Astrocyte of the spinal cord (primary cell): ENCODE results near the gene FOXI1.

Source experiments
- DNase-seq: peaks from one replicate; pipeline ENCODE4 v3.0.0; 2011; ENCODE audit warnings: low read depth, low spot score
- H3K4me3 ChIP-seq: 2 replicates; pipeline ENCODE4 v1.5.1; 2011; ENCODE audit warnings: low read depth, mild to moderate bottlenecking, low read length, moderate library complexity
- CTCF ChIP-seq: IDR thresholded peaks from 2 replicates; pipeline ENCODE4 v1.5.1; 2012; ENCODE audit warnings: low read depth, mild to moderate bottlenecking, low read length, inconsistent platforms
- in situ Hi-C: cut with HindIII; loops from 2 replicates; pipeline ENCODE4 v1.10.0; 2017; ENCODE audit warnings: low sequenced_read_pairs

Gene FOXI1

GRCh38 chr5:170100066-170100943 is 5.4 kb upstream of the FOXI1 start:
- DNase-seq: peak; percentile 84
- in situ Hi-C loops: no loop called here
- TF ChIP-seq CTCF: peak; percentile 72
- H3K4me3 ChIP-seq: no peak overlapping the region

GRCh38 chr5:170103447-170103846 is 2.2 kb upstream of the FOXI1 start:
- no peak for DNase-seq
- in situ Hi-C loops: no loop called here
- TF ChIP-seq CTCF: no peak
- H3K4me3 ChIP-seq: no peak overlapping the region

- in situ Hi-C loops: no loop called here
- no peak overlapping the region for H3K4me3 ChIP-seq
- TF ChIP-seq CTCF: no peak
- no peak for DNase-seq
Observed at GRCh38 chr5:170104299-170104698, 1.4 kb upstream of the FOXI1 start.

- no peak overlapping the region for H3K4me3 ChIP-seq
- DNase-seq: no peak
- TF ChIP-seq CTCF: no peak
- in situ Hi-C loops: no loop called here
Observed at GRCh38 chr5:170104710-170105109, 987 bp upstream of the FOXI1 start.

- TF ChIP-seq CTCF: no peak
- in situ Hi-C loops: no loop called here
Observed at GRCh38 chr5:170107674-170108073, 2.0 kb downstream of the FOXI1 start.

GRCh38 chr5:170108266-170108785 is 2.6 kb downstream of the FOXI1 start:
- in situ Hi-C loops: no loop called here
- TF ChIP-seq CTCF: no peak
- no peak for DNase-seq
- H3K4me3 ChIP-seq: no peak overlapping the region

More at GRCh38 chr5:170107674-170108073, 2.0 kb downstream of the FOXI1 start:
- DNase-seq: no peak
- H3K4me3 ChIP-seq: no peak overlapping the region
